ENCODE data around the gene TEC.
"Not testable (repeated sequence)": the region's sequence is repeated elsewhere in the genome, so short reads cannot be mapped to it uniquely, and the experiment has no call there.

The TEC gene

DNA sequence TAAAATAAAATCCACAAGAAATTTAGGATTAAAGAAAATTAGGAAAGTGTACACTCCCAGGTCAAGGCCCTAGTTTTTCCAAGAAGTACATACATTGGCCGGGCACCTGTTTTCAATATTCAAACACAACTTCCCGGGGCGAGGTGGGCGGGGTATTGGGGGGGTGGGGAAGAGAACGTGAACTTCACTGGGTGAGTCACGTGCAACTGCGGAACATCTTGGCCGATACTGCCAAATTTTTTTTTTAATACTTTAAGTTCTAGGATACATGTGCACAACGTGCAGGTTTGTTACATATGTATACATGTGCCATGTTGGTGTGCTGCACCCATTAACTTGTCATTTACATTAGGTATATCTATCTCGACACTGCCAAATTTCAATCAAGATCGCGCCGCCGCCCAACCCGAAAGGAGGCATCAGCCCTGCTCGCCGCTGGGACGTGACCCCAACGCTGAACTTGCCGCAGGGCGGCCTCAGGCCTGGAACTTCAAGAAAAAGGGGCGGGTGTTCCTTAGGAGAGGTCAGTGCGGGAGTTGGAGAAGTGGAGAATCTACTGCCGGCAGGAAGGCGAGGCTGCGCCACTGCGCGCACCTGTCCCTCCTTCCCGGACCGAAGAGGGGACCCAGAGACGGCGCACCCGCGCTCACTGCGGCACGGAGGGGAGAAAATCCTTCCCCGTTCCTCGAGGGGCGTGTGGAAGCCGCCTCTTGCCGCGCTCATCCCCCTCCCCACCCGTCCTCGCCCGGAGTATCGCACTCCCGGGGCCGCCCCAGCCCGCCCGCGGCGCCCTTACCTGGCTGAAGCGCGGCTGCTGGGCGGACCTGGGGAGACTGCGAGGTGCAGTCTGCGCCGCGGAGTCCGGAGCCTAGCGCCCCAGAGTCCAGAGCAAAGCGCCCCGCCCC, at the start of gene TEC:
Gene TEC, minus strand, starts transcription at position 883 of the 905 bp plus-strand sequence. CDS start 41,224 bp downstream, outside the sequence.
- DNase-seq = no peak

DNA sequence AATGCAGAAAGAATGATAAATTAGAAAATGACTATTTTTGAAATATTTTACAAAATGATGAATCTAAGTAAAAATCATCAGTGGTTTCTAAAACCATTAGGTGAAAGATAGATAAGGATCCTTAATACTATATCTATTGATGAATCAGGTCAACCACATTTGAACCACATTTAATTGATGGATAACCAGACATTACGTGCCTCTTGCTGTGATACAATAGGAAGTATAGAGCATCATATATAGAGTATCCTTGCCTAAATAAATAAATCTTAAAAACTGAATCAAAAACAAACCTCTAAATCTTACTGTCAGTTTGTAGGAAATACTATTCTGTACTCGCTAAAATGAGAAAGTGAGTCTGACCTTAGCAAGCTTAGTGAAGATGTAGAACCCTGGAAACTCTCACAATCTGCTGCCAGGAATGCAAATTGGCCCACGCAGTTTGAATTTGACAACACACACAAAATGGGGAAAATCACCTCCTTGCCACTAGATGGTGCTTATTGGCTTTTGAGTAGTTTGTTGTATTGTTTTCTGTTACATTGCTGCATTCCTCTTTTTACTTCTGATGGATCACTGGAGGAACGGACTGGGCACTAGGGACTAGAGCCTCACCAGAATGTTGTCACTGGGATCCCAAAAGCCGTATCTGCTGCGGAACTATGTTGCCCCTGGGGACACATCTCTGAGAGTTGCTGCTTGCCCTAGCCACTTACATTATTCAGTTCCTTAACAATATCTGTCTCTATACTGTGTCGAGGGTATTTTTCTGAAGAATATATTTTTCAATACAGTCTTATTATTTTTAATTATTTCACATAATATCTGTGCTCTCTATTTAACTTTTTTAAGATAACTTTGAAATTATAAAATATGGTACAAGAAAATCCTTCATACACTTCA, 46.3 kb upstream of the TEC start:
- no peak for DNase-seq

GRCh38 chr4:48314746-48315145, 45.1 kb upstream of the TEC start:
- DNase-seq = not testable (repeated sequence)

DNA sequence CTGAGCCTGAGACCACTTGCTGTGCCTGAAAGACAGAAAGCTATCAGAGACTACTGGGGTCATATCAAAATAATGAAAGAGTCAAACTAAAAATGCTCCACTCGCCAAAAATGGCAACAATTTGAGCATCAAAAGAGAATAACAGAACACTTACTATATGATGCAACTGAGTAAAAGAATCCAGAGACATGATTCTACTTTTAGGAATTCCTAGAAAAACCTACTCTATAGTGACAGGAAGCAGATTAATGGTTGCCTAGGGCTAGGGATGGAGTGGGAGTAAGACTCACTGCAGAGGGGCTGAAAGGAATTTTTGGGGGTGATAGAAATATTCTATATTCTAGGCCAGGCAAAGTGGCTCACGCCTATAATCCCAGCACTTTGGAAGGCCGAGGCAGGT, 42.3 kb upstream of the TEC start:
- no peak for DNase-seq

- no peak for DNase-seq
Observed at GRCh38 chr4:48308901-48309300, 39.3 kb upstream of the TEC start.

DNA sequence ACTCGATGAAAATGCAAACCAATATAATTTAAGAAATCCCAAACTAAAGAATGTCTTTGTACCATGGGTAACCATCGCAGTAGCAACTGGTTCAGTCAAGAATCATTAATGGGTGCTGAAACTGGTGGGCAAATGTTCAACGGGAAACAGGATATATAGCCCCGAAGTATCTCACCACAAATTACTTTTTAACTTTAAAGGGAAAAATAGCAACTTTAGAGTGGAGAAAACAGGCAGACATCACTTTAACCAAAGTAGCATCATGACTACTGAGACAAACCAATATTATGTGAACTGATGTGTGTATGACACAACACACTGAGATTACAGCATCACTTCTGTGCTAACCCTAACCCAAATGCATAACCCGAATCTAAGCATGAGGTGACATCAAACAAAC, 37.9 kb upstream of the TEC start:
- no peak for DNase-seq

GRCh38 chr4:48305508-48305907, 35.9 kb upstream of the TEC start:
- no peak for DNase-seq

DNA sequence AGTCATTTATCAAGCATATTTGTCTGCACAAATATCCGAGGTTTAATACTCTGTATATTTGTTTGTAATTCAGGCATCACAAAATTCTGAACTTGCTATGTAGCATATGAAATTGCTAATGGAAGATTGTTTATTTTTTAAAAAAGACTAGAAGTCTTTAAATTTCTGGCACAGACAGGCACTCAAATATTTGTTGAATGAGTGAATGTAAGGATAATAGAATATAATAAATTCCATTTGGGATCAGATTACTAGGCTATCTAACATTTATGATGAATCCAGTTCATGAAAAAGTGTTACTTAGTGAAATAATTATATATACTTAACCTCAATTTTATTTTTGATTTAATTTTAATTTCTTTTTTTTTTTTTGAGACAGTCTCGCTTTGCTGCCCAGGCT, 30.4 kb upstream of the TEC start:
- DNase-seq = no peak

DNA sequence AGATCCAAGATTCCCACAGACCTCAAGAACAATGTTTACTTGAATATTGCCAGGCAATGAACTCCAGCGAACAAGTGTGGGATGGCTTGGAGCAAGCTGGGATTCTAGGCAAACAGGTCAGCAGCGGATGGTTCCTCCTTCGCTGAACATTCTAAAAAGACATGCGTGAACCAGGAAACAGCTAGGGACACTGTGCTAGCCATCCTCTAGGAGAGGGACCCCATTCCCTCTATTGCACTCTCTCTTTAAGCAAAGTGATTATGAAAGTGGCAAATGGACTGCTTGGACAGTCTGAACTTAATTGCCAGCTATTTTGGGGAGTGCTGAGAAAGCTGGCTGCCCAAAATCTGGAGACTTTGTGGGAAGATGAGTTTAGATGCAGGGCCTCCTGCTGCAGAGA, 29.9 kb upstream of the TEC start:
- no peak for DNase-seq

- DNase-seq = no peak
Observed at GRCh38 chr4:48297256-48297846, 27.7 kb upstream of the TEC start.

DNA sequence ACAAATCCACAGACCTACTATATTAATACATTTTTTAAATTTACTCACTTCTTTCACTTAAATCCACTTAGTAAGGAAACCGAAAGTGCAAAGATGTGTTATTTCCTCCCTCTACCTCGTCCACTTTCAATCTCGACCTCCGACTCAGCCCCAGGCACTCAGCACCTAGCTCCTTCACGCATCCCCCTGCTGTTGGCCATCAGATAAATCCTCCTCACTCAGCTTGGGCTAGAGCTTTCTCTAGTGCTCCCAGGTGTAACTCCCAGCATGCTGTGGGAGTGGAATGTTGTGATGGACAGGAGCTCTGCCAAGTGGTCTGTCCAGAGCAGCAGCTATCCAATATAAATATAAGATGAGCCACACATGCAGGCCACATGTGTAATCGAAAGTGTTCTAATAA, 26.7 kb upstream of the TEC start:
- peak; percentile 40 for DNase-seq

DNA sequence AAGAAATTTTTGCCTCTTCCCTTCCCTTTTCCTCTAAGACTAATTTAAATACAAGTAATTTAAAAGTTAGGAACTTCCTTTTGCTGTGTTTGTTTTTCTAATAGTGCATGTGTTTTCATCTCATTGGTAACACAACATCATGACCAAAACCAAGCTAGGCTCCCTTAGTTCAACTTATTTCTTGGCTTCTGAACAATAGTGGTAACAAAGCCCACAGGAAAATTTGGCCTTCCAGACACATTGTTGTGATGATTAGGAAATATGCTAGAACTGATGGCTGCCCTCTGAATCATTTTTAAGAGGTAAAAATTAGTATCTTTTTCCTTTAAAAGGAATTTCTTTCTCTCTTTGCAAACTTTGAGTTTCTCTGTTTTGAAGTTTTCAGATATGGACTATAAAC, 25.5 kb upstream of the TEC start:
- DNase-seq = no peak

DNA sequence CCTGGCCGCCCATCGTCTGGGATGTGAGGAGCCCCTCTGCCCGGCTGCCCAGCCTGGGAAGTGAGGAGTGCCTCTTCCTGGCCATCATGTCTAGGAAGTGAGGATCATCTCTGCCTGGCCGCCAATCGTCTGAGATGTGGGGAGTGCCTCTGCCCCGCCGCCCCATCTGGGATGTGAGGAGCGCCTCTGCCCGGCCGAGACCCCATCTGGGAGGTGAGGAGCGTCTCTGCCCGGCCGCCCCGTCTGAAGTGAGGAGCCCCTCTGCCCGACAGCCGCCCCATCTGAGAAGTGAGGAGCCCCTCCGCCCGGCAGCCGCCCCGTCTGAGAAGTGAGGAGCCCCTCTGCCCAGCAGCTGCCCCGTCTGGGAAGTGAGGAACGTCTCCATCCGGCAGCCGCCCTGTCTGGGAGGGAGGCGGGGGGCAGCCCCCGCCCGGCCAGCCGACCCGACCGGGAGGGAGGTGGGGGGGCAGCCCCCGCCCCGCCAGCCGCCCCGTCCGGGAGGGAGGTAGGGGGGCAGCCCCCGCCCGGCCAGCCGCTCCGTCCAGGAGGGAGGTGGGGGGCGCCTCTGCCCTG, 22.7 kb upstream of the TEC start:
- not testable (repeated sequence) for DNase-seq

DNA sequence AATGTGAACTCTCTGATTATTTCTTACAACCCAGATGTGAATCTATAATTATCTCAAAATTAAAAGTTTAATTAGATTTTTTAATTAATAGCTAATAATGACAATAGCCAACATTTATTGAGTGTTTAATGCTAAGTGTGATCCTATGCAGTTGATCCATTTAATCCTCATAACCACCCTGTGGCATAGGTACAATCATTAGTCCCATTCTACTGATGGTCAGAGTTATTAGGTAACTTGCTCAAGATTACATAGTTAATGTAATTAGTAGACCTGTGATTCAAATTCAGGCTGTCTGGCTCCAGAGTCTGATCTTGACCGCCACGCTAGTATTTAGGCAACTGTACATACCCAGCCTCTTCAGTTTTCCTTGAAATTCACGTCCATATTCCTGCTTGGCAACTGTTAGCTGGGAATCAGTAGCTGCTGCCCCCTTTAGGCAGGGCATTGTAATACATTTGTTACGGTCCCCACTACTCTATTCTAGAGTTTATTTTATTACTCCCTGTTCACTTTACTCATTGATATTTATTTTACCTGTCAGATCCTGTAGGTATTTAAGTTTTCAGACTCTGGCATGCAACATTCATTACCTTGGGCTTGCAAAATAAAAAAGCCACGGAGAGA, 20.6 kb upstream of the TEC start:
- DNase-seq = no peak

DNA sequence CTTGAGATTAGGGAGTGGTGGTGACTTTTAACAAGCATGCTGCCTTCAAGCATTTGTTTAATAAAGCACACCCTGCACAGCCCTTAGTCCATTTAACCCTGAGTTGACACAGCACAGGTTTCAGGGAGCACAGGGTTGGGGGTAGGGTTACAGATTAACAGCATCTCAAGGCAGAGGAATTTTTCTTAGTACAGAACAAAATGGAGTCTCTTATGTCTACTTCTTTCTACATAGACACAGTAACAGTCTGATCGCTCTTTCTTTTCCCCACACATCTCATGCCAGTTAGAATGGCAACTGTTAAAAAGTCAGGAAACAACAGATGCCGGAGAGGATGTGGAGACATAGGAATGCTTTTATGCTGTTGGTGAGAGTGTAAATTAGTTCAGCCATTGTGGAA, 16.4 kb upstream of the TEC start:
- DNase-seq = not testable (repeated sequence)

DNA sequence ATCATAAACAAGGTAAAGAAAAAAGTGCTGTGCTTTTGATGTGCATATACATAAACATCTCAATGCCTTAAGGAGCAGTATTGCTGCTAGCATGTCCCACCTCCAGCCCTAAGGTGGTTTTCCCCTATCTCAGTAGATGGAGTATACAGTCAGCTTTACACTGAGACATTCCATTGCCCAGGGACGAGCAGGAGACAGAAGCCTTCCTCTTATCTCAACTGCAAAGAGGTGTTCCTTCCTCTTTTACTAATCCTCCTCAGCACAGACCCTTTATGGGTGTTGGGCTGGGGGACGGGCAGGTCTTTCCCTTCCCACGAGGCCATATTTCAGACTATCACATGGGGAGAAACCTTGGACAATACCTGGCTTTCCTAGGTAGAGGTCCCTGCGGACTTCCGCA, 16.0 kb upstream of the TEC start:
- not testable (repeated sequence) for DNase-seq

GRCh38 chr4:48275686-48276085, 6.0 kb upstream of the TEC start:
- DNase-seq = no peak

GRCh38 chr4:48275247-48275646, 5.6 kb upstream of the TEC start:
- no peak for DNase-seq

DNA sequence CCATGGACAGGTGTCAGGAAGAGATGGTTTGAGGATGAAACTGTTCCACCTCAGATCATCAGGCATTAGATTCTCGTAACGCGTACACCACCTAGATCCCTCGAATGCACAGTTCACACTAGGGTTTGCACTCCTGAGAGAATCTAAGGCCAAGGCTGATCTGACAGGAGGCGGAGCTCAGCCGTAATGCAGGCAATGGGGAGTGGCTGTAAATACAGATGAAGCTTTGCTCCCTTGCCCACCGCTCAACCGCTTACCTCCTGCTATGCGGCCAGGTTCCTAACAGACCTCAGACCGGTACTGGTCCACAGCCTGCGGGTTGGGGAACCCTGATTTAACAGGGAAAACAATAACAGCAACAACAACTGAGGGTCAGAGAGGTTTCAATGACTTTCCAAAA, 2.0 kb upstream of the TEC start:
- DNase-seq = no peak

- no peak for DNase-seq
Observed at GRCh38 chr4:48270951-48271473, 1.4 kb upstream of the TEC start.

DNA sequence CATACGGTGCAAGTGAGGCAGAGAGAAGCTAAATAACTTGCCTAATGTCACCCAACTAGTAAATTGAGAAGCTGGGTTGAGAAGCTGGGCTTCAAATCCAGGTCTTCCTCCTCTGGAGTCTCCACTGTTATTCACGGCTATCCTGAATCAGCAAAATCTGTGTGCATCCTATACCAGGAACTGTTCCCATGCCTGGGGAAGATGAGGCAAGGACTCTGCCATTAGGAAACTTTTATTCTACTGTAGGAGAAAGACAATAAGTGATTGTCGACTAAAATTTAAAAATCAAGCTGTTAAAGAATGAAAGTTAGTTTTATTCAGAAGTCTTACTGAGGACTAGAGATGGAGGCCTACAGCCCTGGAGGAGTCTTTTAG, 872 bp upstream of the TEC start:
- no peak for DNase-seq

DNA sequence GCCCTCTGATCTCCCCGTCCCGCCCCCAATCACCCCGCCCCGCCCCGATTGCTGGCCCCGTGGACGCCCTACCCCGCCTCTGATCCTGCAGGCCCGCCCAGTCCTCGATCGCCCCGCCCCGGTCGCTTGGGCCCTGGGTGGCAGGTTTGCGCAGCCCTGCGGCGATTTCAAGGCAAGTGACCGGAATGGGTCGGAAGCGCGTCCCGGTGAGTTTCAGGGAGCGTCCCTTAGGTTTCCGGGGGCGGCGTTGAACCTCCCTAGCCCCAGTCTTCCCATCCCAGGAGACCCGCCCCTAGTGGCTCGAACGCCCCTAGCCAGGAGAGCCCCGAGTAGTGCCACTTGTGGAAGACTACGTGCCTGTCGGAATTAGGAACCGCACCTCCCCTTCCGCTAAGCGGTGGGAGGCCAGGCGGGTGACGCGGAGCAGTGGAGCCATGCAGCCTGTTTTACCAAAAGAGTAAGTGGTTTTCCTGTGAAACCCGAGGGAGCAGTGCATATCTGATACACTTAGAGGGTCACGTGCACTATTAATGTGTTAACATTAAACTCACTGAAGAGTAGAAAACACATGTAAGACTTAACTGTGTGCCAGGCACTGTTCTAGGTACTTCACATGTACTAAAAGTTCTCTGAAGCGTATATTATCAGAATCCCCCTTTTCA, 354 bp upstream of the TEC start:
- no peak for DNase-seq
